ENCODE results near the gene PLXDC1. TPM values are rescaled to one million over a fixed set of nuclear protein-coding genes. Genes with fewer than 3 reads are reported as not detected.
"Not testable (repeated sequence)": the region's sequence is repeated elsewhere in the genome, so short reads cannot be mapped to it uniquely, and the experiment has no call there.

The PLXDC1 gene
- total RNA-seq, 3 donors from 2014 or later = 2.4 to 10.9 (median 5.6) TPM

GRCh38 chr17:39170558-39170957, 19.1 kb upstream of the PLXDC1 start:
- Histone ChIP-seq H3K4me1 (ENCODE audit: low read depth) (peaks cover 7% of the 10 kb centered on the region), H3K4me3 (no peak overlapping the region), H3K36me3 (ENCODE audit: low read depth) (no peaks in the 10 kb centered on the region), H3K9me3 (no peaks in the 10 kb centered on the region)
- intact Hi-C loops (cut with DNase I, micrococcal nuclease) = no loop called here
- no peak for DNase-seq
- TF ChIP-seq CTCF (IDR thresholded peaks at IDR 0.05) = no peak
- no peak for ATAC-seq

- H3K36me3 ChIP-seq (ENCODE audit: low read depth) = no peaks in the 10 kb centered on the region
- ATAC-seq (no peak), DNase-seq (no peak)
- TF ChIP-seq CTCF (IDR thresholded peaks at IDR 0.05) = no peak
- intact Hi-C loops (cut with DNase I, micrococcal nuclease) = no loop called here
- no peaks in the 10 kb centered on the region for H3K9me3 ChIP-seq
- H3K4me1 ChIP-seq (ENCODE audit: low read depth) = peaks cover 7% of the 10 kb centered on the region
- no peak overlapping the region for H3K4me3 ChIP-seq
Measured at GRCh38 chr17:39170109-39170508, 18.7 kb upstream of the PLXDC1 start.

GRCh38 chr17:39169518-39169917, 18.1 kb upstream of the PLXDC1 start:
- no peak for TF ChIP-seq CTCF (IDR thresholded peaks at IDR 0.05)
- ATAC-seq (no peak), DNase-seq (no peak)
- intact Hi-C loops (cut with DNase I, micrococcal nuclease) = no loop called here
- H3K4me3 ChIP-seq = no peak overlapping the region
- H3K4me1 ChIP-seq (ENCODE audit: low read depth) = peaks cover 2% of the 10 kb centered on the region
- H3K9me3 ChIP-seq = no peaks in the 10 kb centered on the region
- H3K36me3 ChIP-seq (ENCODE audit: low read depth) = no peaks in the 10 kb centered on the region

GRCh38 chr17:39169101-39169500, 17.7 kb upstream of the PLXDC1 start:
- intact Hi-C loops (cut with DNase I, micrococcal nuclease) = no loop called here
- no peak for TF ChIP-seq CTCF (IDR thresholded peaks at IDR 0.05)
- no peak for ATAC-seq

GRCh38 chr17:39168503-39168902, 17.1 kb upstream of the PLXDC1 start:
- H3K4me1 ChIP-seq (ENCODE audit: low read depth); DNase-seq; ATAC-seq; intact Hi-C loops (cut with DNase I, micrococcal nuclease); H3K4me3 ChIP-seq; H3K36me3 ChIP-seq (ENCODE audit: low read depth); H3K9me3 ChIP-seq: not testable (repeated sequence)

More at GRCh38 chr17:39169101-39169500, 17.7 kb upstream of the PLXDC1 start:
- peaks cover 4% of the 10 kb centered on the region for H3K4me1 ChIP-seq (ENCODE audit: low read depth)
- no peaks in the 10 kb centered on the region for H3K9me3 ChIP-seq
- H3K4me3 ChIP-seq = no peak overlapping the region
- no peak for DNase-seq
- no peaks in the 10 kb centered on the region for H3K36me3 ChIP-seq (ENCODE audit: low read depth)

GRCh38 chr17:39167476-39167875, 16.0 kb upstream of the PLXDC1 start:
- H3K9me3 ChIP-seq = no peaks in the 10 kb centered on the region
- H3K36me3 ChIP-seq (ENCODE audit: low read depth) = no peaks in the 10 kb centered on the region
- peaks cover 7% of the 10 kb centered on the region for H3K4me1 ChIP-seq (ENCODE audit: low read depth)
- ATAC-seq (peak; percentile 7), DNase-seq (no peak)
- intact Hi-C loops (cut with DNase I, micrococcal nuclease) = no loop called here
- no peak overlapping the region for H3K4me3 ChIP-seq
- TF ChIP-seq CTCF (IDR thresholded peaks at IDR 0.05) = no peak
